B cell (primary cell): ENCODE results near the gene RIC8B. TPM values are rescaled to one million over a fixed set of nuclear protein-coding genes. Genes with fewer than 3 reads are reported as not detected.

Experiments used
- ATAC-seq: fragments of 200-7000 bp; cut with Tn5 transposase; one replicate; pipeline ENCODE4 v1.10.0; 2021; ENCODE audit warnings: low read depth, mild to moderate bottlenecking, moderate number of reproducible peaks, moderate library complexity
- CTCF ChIA-PET: fragments of 350-600 bp; sonication (Branson Sonifier 250); formaldehyde crosslinking; loops from one replicate; lab custom pipeline; 2021; ENCODE audit warnings: antibody characterized with exemption, inconsistent platforms; lab: Charles Lee
- POLR2A ChIA-PET: fragments of 350-600 bp; sonication (Branson Sonifier 250); formaldehyde crosslinking; loops from one replicate; lab custom pipeline; 2021; ENCODE audit warnings: antibody characterized with exemption; lab: Charles Lee
- DNase-seq: peaks from one replicate; pipeline ENCODE4 v3.0.0; 2013
- H2AFZ ChIP-seq: 2 replicates; pipeline ENCODE4 v1.6.1; 2012; ENCODE audit warnings: mild to moderate bottlenecking, low read depth, low read length; ENCODE audit not compliant: insufficient read depth, poor library complexity, severe bottlenecking
- H3K27ac ChIP-seq, 2 donors: 1 replicate in 1 of 2; 2 replicates in 1 of 2; pipeline ENCODE4 v1.5.1; 2012 to 2013; ENCODE audit warnings: low read length in 2 of 2, mild to moderate bottlenecking in 2 of 2, moderate library complexity in 1 of 2
- H3K27me3 ChIP-seq, 4 experiments: fragments of 200-600 bp in 1 of 4; sonication (generic) in 1 of 4; replicated peaks in 1 of 4; 1 replicate in 2 of 4; 2 replicates in 2 of 4; pipeline versions ENCODE4 v1.6.1 to v1.7.0; 2013 to 2016; ENCODE audit warnings: low read length in 3 of 4, mild to moderate bottlenecking in 2 of 4, mixed read lengths in 1 of 4, moderate library complexity in 1 of 4; ENCODE audit not compliant: insufficient read depth in 4 of 4, control insufficient read depth in 3 of 4; ENCODE audit errors: control extremely low read depth in 1 of 4
- H3K36me3 ChIP-seq, 2 experiments: replicated peaks in 1 of 2; 1 replicate in 1 of 2; 2 replicates in 1 of 2; pipeline versions ENCODE4 v1.6.1 to v1.7.1; 2013; ENCODE audit warnings: low read length in 1 of 2; ENCODE audit not compliant: insufficient read depth in 2 of 2, control insufficient read depth in 1 of 2; ENCODE audit errors: control extremely low read depth in 1 of 2, extremely low read depth in 1 of 2
- H3K4me1 ChIP-seq, 2 donors: fragments of 200-600 bp in 1 of 2; sonication (generic) in 1 of 2; 1 replicate in 1 of 2; 2 replicates in 1 of 2; pipeline versions ENCODE4 v1.5.1 to v1.6.1; 2013 to 2017; ENCODE audit warnings: low read length in 2 of 2; ENCODE audit not compliant: control insufficient read depth in 2 of 2, insufficient read depth in 2 of 2
- H3K4me2 ChIP-seq: replicated peaks from 2 replicates; pipeline ENCODE3; 2012; ENCODE audit warnings: mild to moderate bottlenecking, low read depth, low read length; ENCODE audit not compliant: poor library complexity, severe bottlenecking
- H3K4me3 ChIP-seq, 5 experiments: fragments of 200-600 bp in 1 of 5; sonication (generic) in 1 of 5; 1 replicate in 3 of 5; 2 replicates in 2 of 5; pipeline versions ENCODE4 v1.5.1 to v1.7.0; 2011 to 2016; ENCODE audit warnings: low read length in 4 of 5, mild to moderate bottlenecking in 4 of 5, low read depth in 2 of 5, control low read depth in 1 of 5, moderate library complexity in 1 of 5; ENCODE audit not compliant: insufficient read depth in 1 of 5; ENCODE audit errors: control extremely low read depth in 1 of 5, extremely low read depth in 1 of 5
- H3K79me2 ChIP-seq: fragments of 200-600 bp; sonication (generic); one replicate; pipeline ENCODE4 v1.6.0; 2016; ENCODE audit warnings: low read length; ENCODE audit not compliant: control insufficient read depth, insufficient read depth
- H3K9ac ChIP-seq: fragments of 200-600 bp; sonication (generic); 2 replicates; pipeline ENCODE4 v1.6.1; 2017; ENCODE audit warnings: mild to moderate bottlenecking, low read length, moderate library complexity
- H3K9me3 ChIP-seq, 3 donors: one replicate each; pipeline versions ENCODE4 v1.6.1 to v1.7.1; 2013; ENCODE audit warnings: low read length in 2 of 3; ENCODE audit not compliant: control insufficient read depth in 2 of 3, insufficient read depth in 1 of 3; ENCODE audit errors: control extremely low read depth in 1 of 3
- H4K20me1 ChIP-seq: 2 replicates; pipeline ENCODE4 v1.6.0; 2012; ENCODE audit warnings: mild to moderate bottlenecking, low read length; ENCODE audit not compliant: insufficient read depth, control insufficient read depth, poor library complexity, severe bottlenecking
- H3K27ac Mint-ChIP-seq: one replicate; pipeline ENCODE4 v1.8.0; 2021; ENCODE audit warnings: mixed read lengths
- H3K27me3 Mint-ChIP-seq: one replicate; pipeline ENCODE4 v1.8.0; 2021; ENCODE audit warnings: mixed read lengths
- H3K4me1 Mint-ChIP-seq: one replicate; pipeline ENCODE4 v1.8.0; 2021; ENCODE audit warnings: mixed read lengths
- H3K4me3 Mint-ChIP-seq: one replicate; pipeline ENCODE4 v1.8.0; 2021; ENCODE audit warnings: mixed read lengths
- H3K9me3 Mint-ChIP-seq: one replicate; pipeline ENCODE4 v1.8.0; 2022; ENCODE audit warnings: mixed read lengths; ENCODE audit not compliant: insufficient read depth
- CTCF ChIP-seq: fragments of 200-600 bp; IDR thresholded peaks from one replicate; pipeline ENCODE4 v1.8.0; 2022; ENCODE audit warnings: antibody characterized with exemption, mild to moderate bottlenecking
- EZH2 ChIP-seq: IDR thresholded peaks from 2 replicates; pipeline ENCODE4 v1.6.1; 2012; ENCODE audit warnings: borderline replicate concordance, low read depth, mild to moderate bottlenecking, moderate library complexity, low read length; ENCODE audit not compliant: insufficient read depth, poor library complexity, severe bottlenecking
- WGBS: methylation state at CpG from one replicate; pipeline ENCODE4 v1.1.5; 2013; ENCODE audit warnings: missing lambda C conversion rate; ENCODE audit not compliant: insufficient coverage; 5-methylcytosine and 5-hydroxymethylcytosine counted together
- intact Hi-C: fragments of 100-400 bp; cut with micrococcal nuclease; formaldehyde crosslinking; loops from one replicate; pipeline ENCODE4 v1.10.0; 2022
- polyA plus RNA-seq: library from polyadenylated mRNA; depleted of rRNA; stranded (reverse); fragments of >200 nt; gene quantifications from 2 replicates; pipeline ENCODE4 v1.2.3, GENCODE V29; 2012
- total RNA-seq, 2 donors: library from RNA; stranded (reverse); fragments of 120-200 nt in 1 of 2; gene quantifications; 1 replicate in 1 of 2; 2 replicates in 1 of 2; pipeline versions ENCODE4 v1.2.3 to v1.2.4, GENCODE V29; 2013 to 2022

Gene RIC8B
- total and polyA plus RNA-seq, 2 donors (not counting 1 experiment from before 2014, with no cell fraction given), result 3.0 to 14.8 TPM

- Mint-ChIP-seq H3K4me3 (no peak overlapping the region), H3K9me3 (no peaks in the 10 kb centered on the region), H3K27ac (no peak overlapping the region), H3K27me3 (peaks cover 34% of the 10 kb centered on the region), H3K4me1 (peaks cover 14% of the 10 kb centered on the region)
- POLR2A ChIA-PET, result no interaction called here
- TF ChIP-seq CTCF (no peak), EZH2 (no peak)
- no peaks in the 10 kb centered on the region for H3K79me2 ChIP-seq
- H3K27me3 ChIP-seq, result peaks cover 0 to 11% (median 2%) of the 10 kb centered on the region in 4 experiments
- no peak overlapping the region for H2AFZ ChIP-seq
- no peaks in the 10 kb centered on the region for H3K36me3 ChIP-seq
- intact Hi-C loops, result no loop called here
- H3K4me2 ChIP-seq, result no peak overlapping the region
- H3K4me3 ChIP-seq, result no peak overlapping the region
- WGBS, result 94% methylated on average over 3 of the region's 3 CpGs
- DNase-seq (no peak), ATAC-seq (no peak)
- H3K9ac ChIP-seq, result no peak overlapping the region
- no peaks in the 10 kb centered on the region for H3K9me3 ChIP-seq
- CTCF ChIA-PET, result interaction anchor here (0.7 kb wide), 1 partner anchor 69 kb away, joined by 3 read pairs; no protein-coding TSS in a partner anchor
- H4K20me1 ChIP-seq, result no peaks in the 10 kb centered on the region
- peaks cover 15% of the 10 kb centered on the region in 2 donors for H3K4me1 ChIP-seq
- H3K27ac ChIP-seq, result no peak overlapping the region
These were observed 9.7 kb upstream of the RIC8B start for GRCh38 chr12:106764738-106765137.

- no peaks in the 10 kb centered on the region for H3K4me1 ChIP-seq
- H3K79me2 ChIP-seq, result no peaks in the 10 kb centered on the region
- CTCF ChIA-PET, result no interaction called here
- ATAC-seq (no peak), DNase-seq (no peak)
- intact Hi-C loops, result no loop called here
- no peaks in the 10 kb centered on the region for H3K9me3 ChIP-seq
- no peak overlapping the region for H2AFZ ChIP-seq
- Mint-ChIP-seq H3K9me3 (no peaks in the 10 kb centered on the region), H3K27ac (no peak overlapping the region), H3K4me1 (no peaks in the 10 kb centered on the region), H3K27me3 (peaks cover 36% of the 10 kb centered on the region), H3K4me3 (no peak overlapping the region)
- no peaks in the 10 kb centered on the region for H3K36me3 ChIP-seq
- TF ChIP-seq CTCF (no peak), EZH2 (no peak)
- no peak overlapping the region for H3K9ac ChIP-seq
- H3K27me3 ChIP-seq, result peaks cover 0 to 11% (median 2%) of the 10 kb centered on the region in 4 experiments
- no peaks in the 10 kb centered on the region for H4K20me1 ChIP-seq
- no peak overlapping the region for H3K4me2 ChIP-seq
- H3K27ac ChIP-seq, result no peak overlapping the region
- H3K4me3 ChIP-seq, result no peak overlapping the region
- WGBS, result 100% methylated on average over 2 of the region's 8 CpGs
- POLR2A ChIA-PET, result no interaction called here
These were observed 8.1 kb upstream of the RIC8B start for GRCh38 chr12:106766393-106766826.
